ENCODE data around the gene RTKN2.

The RTKN2 gene

DNA sequence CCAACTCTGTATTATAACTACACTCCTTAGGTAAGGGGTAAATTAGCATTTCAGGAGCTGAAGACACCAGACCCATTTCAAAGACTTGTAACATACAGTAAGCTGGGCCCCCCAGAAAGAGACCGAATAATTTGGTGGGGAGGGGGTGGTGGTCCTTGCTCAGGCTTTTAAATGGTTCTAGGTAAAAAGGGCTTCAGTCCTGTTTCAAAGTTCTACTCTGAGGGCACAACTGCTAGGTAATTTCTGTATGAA is 73.0 kb downstream of the RTKN2 start:
- TF ChIP-seq, protein P1, sequence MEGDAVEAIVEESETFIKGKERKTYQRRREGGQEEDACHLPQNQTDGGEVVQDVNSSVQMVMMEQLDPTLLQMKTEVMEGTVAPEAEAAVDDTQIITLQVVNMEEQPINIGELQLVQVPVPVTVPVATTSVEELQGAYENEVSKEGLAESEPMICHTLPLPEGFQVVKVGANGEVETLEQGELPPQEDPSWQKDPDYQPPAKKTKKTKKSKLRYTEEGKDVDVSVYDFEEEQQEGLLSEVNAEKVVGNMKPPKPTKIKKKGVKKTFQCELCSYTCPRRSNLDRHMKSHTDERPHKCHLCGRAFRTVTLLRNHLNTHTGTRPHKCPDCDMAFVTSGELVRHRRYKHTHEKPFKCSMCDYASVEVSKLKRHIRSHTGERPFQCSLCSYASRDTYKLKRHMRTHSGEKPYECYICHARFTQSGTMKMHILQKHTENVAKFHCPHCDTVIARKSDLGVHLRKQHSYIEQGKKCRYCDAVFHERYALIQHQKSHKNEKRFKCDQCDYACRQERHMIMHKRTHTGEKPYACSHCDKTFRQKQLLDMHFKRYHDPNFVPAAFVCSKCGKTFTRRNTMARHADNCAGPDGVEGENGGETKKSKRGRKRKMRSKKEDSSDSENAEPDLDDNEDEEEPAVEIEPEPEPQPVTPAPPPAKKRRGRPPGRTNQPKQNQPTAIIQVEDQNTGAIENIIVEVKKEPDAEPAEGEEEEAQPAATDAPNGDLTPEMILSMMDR (IDR thresholded peaks at IDR 0.05; ENCODE audit: low read depth, low read length), result no peak

DNA sequence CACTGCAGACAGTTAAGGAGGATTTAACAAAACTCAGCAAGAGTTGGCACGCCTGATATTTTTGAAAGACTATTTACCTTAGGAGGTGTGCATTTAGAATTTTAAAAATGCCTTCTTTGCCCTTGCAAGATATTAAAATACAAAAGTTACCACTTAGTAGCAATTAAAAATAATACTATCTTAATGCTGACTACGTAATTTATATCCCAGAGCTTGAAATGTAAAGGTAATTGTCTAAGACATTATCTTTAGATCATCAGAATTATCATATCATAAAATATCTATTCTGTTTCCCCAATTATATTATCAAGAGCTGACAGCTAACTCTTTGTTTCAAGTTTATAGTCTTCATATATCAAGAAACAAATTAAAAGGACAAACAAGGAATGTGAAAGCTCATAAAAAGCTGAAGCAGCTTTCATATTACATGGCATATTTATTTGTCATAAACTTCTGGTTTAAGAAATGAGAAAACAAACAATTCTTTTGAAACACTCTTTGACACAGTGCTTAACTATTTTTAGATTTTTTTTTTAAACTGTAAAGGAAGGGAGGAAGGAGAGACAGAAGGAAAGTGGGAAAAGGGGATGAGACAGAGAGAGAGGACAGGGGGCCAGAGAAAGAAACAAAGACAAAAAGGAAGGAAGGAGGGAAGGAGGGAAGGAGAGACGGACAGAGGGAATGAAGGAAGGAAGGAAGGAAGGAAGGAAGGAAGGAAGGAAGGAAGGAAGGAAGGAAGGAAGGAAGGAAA is 73.5 kb downstream of the RTKN2 start:
- TF ChIP-seq, protein P1 (IDR thresholded peaks at IDR 0.05; ENCODE audit: low read depth, low read length), result no peak
- no peak overlapping the region for H3K4me3 ChIP-seq (ENCODE audit: low read depth, low read length)

More for the DNA sequence above, 73.0 kb downstream of the RTKN2 start:
- H3K4me3 ChIP-seq (ENCODE audit: low read depth, low read length), result no peak overlapping the region

DNA sequence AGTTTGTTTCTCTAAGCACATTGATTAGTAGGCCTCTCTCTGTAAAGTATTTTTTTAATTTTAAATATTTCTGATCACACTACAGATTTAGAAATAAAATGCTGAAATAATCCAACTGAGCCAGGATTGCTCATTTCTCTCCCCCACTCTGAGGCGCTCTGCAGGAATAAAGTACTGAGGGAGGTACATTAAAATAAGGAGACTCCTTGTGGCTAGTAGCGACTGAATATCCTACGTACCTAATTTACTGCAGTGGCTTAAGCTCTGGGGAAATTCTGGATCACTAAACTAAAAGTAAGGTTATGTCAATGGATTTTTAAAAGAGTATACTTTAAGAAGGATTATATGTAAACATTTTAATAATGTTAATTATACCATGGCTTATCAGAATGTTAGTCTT is 75.2 kb downstream of the RTKN2 start:
- TF ChIP-seq, protein P1 (IDR thresholded peaks at IDR 0.05; ENCODE audit: low read depth, low read length), result no peak
- no peak overlapping the region for H3K4me3 ChIP-seq (ENCODE audit: low read depth, low read length)

DNA sequence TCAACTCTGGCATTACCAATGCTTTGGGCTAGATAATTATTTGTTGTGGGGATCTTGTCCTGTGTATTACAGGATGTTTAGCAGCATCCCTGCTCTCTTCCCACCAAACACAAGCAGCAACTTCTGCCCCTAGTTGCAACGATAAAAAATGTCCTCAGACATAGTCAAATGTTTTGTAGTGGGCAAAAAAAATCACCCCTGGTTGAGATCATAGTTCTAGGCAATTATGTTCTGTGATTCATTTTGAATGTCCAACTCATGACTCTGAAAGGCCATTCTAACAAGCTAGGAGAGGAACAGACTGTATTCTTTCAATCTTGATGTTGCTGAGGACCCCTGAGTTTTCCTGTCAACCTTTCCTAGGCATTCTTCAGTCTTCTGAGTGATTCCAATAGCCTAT is 79.5 kb downstream of the RTKN2 start:
- no peak overlapping the region for H3K4me3 ChIP-seq (ENCODE audit: low read depth, low read length)
- TF ChIP-seq, protein P1 (IDR thresholded peaks at IDR 0.05; ENCODE audit: low read depth, low read length), result no peak

GRCh38 chr10:62188021-62188616 is 80.5 kb downstream of the RTKN2 start:
- TF ChIP-seq, protein P1 (IDR thresholded peaks at IDR 0.05; ENCODE audit: low read depth, low read length), result no peak
- H3K4me3 ChIP-seq (ENCODE audit: low read depth, low read length), result no peak overlapping the region

DNA sequence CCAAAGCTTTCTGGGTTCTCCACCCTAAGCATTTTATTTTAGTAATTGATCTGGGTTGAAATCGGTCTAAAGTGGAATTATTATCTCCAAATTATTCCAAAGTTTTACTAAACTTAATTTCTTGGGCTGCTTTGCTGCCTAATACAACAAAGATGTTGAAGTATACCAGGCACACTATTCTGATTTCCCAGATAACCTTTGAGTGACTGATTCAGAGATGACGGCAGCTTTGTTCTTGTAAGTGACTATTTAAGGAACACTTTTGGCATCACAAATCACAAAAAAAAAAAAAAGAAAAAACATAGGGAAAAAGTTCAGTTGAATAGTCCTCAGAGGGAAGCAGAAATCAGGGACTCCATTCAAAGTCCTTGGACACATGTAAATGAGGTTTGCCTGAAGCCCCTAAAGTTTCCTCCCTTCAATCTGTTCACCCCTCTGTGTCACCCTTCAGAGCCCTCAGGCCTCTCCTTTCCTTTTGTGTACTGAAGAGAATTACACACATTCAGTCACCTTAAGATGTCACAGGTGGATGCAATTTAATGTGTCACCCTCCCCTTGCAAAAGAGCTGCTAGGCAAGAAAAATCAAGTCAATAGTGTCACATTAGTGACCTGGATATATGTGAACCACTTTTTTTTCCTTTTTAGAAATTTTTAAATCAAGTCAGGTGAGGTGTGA is 81.5 kb downstream of the RTKN2 start:
- TF ChIP-seq, protein P1 (IDR thresholded peaks at IDR 0.05; ENCODE audit: low read depth, low read length), result no peak

More for the DNA sequence above, 81.5 kb downstream of the RTKN2 start:
- no peak overlapping the region for H3K4me3 ChIP-seq (ENCODE audit: low read depth, low read length)
